Smooth muscle cell (in vitro differentiated cells): ENCODE measurements around the gene FIGLA. TPM values are rescaled to one million over a fixed set of nuclear protein-coding genes. Genes with fewer than 3 reads are reported as not detected.

Source experiments
- DNase-seq: peaks from one replicate; lab custom pipeline; 2025; ENCODE audit not compliant: unreplicated experiment; lab: John Stamatoyannopoulos, UW
- H2AFZ ChIP-seq: fragments of 200-600 bp; sonication (generic); 2 replicates; pipeline ENCODE4 v1.6.0; 2016; ENCODE audit warnings: antibody characterized with exemption, low read depth, mild to moderate bottlenecking
- H3F3A ChIP-seq: fragments of 200-600 bp; sonication (generic); 2 replicates; pipeline ENCODE4 v1.6.0; 2017; ENCODE audit warnings: antibody characterized with exemption, low read depth
- H3K27ac ChIP-seq: fragments of 200-600 bp; sonication (generic); 2 replicates; pipeline ENCODE4 v1.5.1; 2016; ENCODE audit warnings: low read depth, mild to moderate bottlenecking
- H3K27me3 ChIP-seq: fragments of 200-600 bp; sonication (generic); 2 replicates; pipeline ENCODE4 v1.6.1; 2016; ENCODE audit warnings: low read depth, mild to moderate bottlenecking
- H3K36me3 ChIP-seq: fragments of 200-600 bp; sonication (generic); 2 replicates; pipeline ENCODE4 v1.5.1; 2016; ENCODE audit warnings: low read depth
- H3K4me1 ChIP-seq: fragments of 200-600 bp; sonication (generic); 2 replicates; pipeline ENCODE4 v1.5.1; 2016; ENCODE audit warnings: low read depth
- H3K4me2 ChIP-seq: fragments of 200-600 bp; sonication (generic); 2 replicates; pipeline ENCODE4 v1.6.0; 2016; ENCODE audit warnings: mild to moderate bottlenecking
- H3K4me3 ChIP-seq: fragments of 200-600 bp; sonication (generic); 2 replicates; pipeline ENCODE4 v1.5.1; 2016; ENCODE audit warnings: mild to moderate bottlenecking
- H3K79me2 ChIP-seq: fragments of 200-600 bp; sonication (generic); 2 replicates; pipeline ENCODE4 v1.6.0; 2016; ENCODE audit warnings: low read depth, mild to moderate bottlenecking
- H3K9ac ChIP-seq: fragments of 200-600 bp; sonication (generic); 2 replicates; pipeline ENCODE4 v1.6.0; 2016; ENCODE audit warnings: low read depth
- H3K9me3 ChIP-seq: fragments of 200-600 bp; sonication (generic); replicated peaks from 2 replicates; pipeline ENCODE4 v1.5.1; 2016; ENCODE audit warnings: low read depth
- H4K20me1 ChIP-seq: fragments of 200-600 bp; sonication (generic); 2 replicates; pipeline ENCODE4 v1.6.0; 2016; ENCODE audit warnings: low read depth
- CTCF ChIP-seq: fragments of 200-600 bp; sonication (generic); IDR thresholded peaks from 2 replicates; pipeline ENCODE4 v1.5.1; 2017; ENCODE audit warnings: borderline replicate concordance, mild to moderate bottlenecking, antibody characterized with exemption; ENCODE audit not compliant: insufficient read depth, poor library complexity, severe bottlenecking
- WGBS: methylation state at CpG from one replicate; pipeline ENCODE4 v1.1.7; 2016; ENCODE audit warnings: low lambda C conversion rate; 5-methylcytosine and 5-hydroxymethylcytosine counted together
- polyA plus RNA-seq: library from polyadenylated mRNA; unstranded; fragments of >200 nt; fragmentation: Nextera tagmentation; extraction: Ambion mirVana; gene quantifications from 2 replicates; pipeline ENCODE4 v1.2.1, GENCODE V29; 2016
- total RNA-seq: library from RNA; depleted of rRNA; stranded (reverse); fragments of >200 nt; gene quantifications from 2 replicates; pipeline ENCODE4 v1.2.3, GENCODE V29; 2014

FIGLA gene
- total and polyA plus RNA-seq, 2 experiments from 2014 or later: not detected

- Histone ChIP-seq H2AFZ (no peak overlapping the region), H4K20me1 (no peaks in the 10 kb centered on the region), H3K4me2 (no peak overlapping the region), H3K9me3 (no peaks in the 10 kb centered on the region), H3K27ac (no peak overlapping the region), H3F3A (no peaks in the 10 kb centered on the region), H3K9ac (no peak overlapping the region), H3K4me3 (no peak overlapping the region), H3K79me2 (no peaks in the 10 kb centered on the region), H3K4me1 (no peaks in the 10 kb centered on the region), H3K36me3 (no peaks in the 10 kb centered on the region), H3K27me3 (peaks cover 12% of the 10 kb centered on the region)
- no peak for DNase-seq
- TF ChIP-seq CTCF: no peak
- WGBS: 86% methylated on average over 6 of the region's 6 CpGs
These were observed 38.7 kb upstream of the FIGLA start for GRCh38 chr2:70828914-70829824.

- no peaks in the 10 kb centered on the region for H3K4me1 ChIP-seq
- H3K9ac ChIP-seq: no peak overlapping the region
- DNase-seq: no peak
- H3K9me3 ChIP-seq: no peaks in the 10 kb centered on the region
- no peak overlapping the region for H3K27ac ChIP-seq
- H3K79me2 ChIP-seq: no peaks in the 10 kb centered on the region
- WGBS: 84% methylated on average over 5 of the region's 5 CpGs
- H4K20me1 ChIP-seq: no peaks in the 10 kb centered on the region
- no peak for TF ChIP-seq CTCF
- peaks cover 12% of the 10 kb centered on the region for H3K27me3 ChIP-seq
- H2AFZ ChIP-seq: no peak overlapping the region
- no peak overlapping the region for H3K4me2 ChIP-seq
- H3F3A ChIP-seq: no peaks in the 10 kb centered on the region
- H3K4me3 ChIP-seq: no peak overlapping the region
- no peaks in the 10 kb centered on the region for H3K36me3 ChIP-seq
These were observed 37.7 kb upstream of the FIGLA start for GRCh38 chr2:70828115-70828514.

- H3K4me1 ChIP-seq: no peaks in the 10 kb centered on the region
- no peaks in the 10 kb centered on the region for H4K20me1 ChIP-seq
- no peaks in the 10 kb centered on the region for H3K36me3 ChIP-seq
- no peak overlapping the region for H2AFZ ChIP-seq
- H3K9ac ChIP-seq: no peak overlapping the region
- H3K79me2 ChIP-seq: no peaks in the 10 kb centered on the region
- H3K9me3 ChIP-seq: no peaks in the 10 kb centered on the region
- H3K27me3 ChIP-seq: peaks cover 12% of the 10 kb centered on the region
- no peak overlapping the region for H3K4me3 ChIP-seq
- DNase-seq: no peak
- no peaks in the 10 kb centered on the region for H3F3A ChIP-seq
- H3K4me2 ChIP-seq: no peak overlapping the region
- WGBS: 77% methylated on average over 5 of the region's 5 CpGs
- H3K27ac ChIP-seq: no peak overlapping the region
- no peak for TF ChIP-seq CTCF
These were observed 36.9 kb upstream of the FIGLA start for GRCh38 chr2:70827388-70827787.
